Amniotic stem cell (primary cell): Measurements from ENCODE around the gene MYO19.
"Not testable (repeated sequence)": the region's sequence is repeated elsewhere in the genome, so short reads cannot be mapped to it uniquely, and the experiment has no call there.

Source experiments
- DNase-seq: peaks from one replicate; lab custom pipeline; 2025; lab: John Stamatoyannopoulos, UW

MYO19 gene

GRCh38 chr17:36498560-36499300 is 35.9 kb downstream of the MYO19 start:
- DNase-seq = no peak

GRCh38 chr17:36498155-36498554 is 36.5 kb downstream of the MYO19 start:
- no peak for DNase-seq

DNA sequence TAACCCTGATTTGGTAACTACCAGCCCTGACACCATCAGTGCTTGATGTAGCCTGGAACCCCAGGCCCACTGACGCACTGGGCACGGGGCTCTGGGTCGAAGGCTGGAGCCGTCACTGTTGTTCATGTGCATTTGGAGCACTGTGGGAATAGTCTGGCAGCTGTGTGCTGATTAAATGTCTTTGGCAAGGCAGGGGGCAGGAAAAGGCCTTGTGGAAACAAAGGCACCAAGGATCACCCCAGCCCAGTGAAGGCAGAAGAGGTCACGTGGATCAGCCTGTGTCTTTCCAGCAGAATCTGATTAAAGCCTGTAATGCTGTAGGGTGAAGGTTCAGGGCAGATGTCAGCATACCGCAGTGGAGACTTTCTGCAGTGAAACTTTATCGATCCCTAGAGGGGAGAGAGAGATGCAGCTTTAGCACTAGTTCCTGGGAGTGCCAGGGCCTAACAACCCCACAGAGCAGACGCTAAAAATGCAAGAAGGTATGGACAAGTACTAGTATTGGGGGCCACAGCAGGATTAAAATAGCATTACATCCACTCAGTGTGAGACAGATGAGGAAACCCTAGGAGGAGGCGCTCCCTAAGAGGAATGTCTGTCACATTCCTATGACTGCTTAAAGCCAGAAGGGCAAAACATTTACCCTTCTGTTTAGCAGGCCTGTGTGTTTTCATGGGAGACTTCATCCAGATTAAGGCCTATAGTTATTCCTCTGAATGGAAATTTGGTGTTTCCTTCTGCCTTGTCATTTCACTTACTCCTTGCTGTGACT is 38.5 kb downstream of the MYO19 start:
- no peak for DNase-seq

DNA sequence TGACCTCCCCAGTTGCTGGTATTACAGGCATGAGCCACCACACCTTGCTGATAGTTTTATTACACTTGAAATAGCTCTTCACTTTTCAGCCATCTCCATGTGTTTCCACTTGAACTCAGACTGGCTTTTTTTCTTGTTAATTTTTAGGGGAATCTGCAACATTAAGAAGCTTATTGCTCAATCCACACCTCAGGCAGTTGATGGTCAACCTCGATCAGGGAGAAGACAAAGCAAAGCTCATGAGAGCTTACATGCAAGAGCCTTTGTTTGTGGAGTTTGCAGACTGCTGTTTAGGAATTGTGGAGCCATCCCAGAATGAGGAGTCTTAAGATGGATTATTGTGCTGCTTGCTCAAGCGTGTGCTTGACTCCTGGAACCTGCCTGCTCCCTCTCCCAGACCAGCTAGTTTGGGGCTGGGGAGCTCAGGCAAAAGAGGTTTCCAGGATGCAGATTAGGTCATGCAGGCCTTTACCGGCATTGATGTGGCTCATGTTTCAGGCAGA is 39.5 kb downstream of the MYO19 start:
- DNase-seq = no peak

DNA sequence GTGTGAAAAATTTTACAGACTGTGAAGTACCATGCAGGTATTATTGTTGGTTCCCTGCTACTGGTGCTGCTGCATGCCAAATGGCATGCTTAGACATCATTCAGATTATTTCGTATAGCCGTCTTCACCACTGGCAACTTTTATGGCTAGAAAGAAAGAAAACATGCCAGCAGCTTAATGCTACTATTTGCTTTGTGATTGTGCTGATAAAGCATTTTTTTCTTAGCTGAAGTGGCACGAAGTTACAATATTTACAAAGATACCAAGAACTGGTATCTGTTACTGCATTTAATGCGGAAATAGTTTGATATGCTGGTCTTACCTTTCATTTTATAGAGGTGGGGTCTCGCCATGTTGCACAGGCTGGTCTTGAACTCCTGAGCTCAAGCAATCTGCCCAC is 40.0 kb downstream of the MYO19 start:
- DNase-seq = no peak

DNA sequence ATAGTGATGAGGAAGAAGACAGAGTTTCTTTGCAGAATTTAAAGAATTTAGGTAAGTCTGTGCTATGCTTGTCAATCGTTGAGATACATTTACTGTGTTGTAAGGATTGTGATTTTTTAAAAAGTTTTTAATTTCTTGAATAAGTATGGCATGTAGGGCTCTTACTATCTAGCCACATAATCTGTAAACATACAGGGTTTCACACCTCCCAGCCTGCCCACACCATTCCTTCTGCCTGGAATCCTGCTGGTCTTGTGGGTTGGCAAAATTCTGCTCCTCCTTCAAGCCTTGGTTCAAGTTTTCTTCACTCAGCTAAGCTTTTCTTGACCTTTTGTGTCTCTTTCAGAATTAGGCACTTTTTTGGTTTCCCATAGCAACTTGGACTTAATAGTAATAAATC is 40.7 kb downstream of the MYO19 start:
- DNase-seq = no peak

GRCh38 chr17:36486204-36487194 is 48.2 kb downstream of the MYO19 start, which contains the start of gene ZNHIT3:
Gene ZNHIT3, plus strand, starts transcription at chr17:36486681. Its CDS starts 19 bp downstream, at chr17:36486700.
- peak; percentile 91 for DNase-seq

- DNase-seq = no peak
Observed at GRCh38 chr17:36485805-36486203, 48.9 kb downstream of the MYO19 start.

DNA sequence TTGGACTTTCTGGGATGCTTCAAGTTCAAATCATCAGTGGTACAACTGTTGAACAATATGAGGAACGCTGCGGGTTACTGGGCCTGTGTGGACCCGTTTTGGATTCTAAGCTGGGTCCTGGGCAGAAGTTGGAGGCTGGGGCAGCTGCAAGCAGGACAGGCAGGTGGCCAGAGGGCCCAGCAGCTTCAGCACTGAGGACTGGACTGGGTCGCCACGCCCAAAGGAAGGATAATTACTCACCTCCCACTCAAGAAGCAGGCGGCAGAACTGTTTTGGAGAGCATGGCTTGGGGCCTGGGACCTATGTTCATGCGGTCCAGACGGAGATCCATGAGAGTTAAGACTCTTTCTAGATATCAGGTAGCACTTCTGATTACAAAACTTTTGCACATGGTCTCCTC is 49.6 kb downstream of the MYO19 start:
- DNase-seq = no peak

GRCh38 chr17:36484021-36484420 is 50.6 kb downstream of the MYO19 start:
- not testable (repeated sequence) for DNase-seq

DNA sequence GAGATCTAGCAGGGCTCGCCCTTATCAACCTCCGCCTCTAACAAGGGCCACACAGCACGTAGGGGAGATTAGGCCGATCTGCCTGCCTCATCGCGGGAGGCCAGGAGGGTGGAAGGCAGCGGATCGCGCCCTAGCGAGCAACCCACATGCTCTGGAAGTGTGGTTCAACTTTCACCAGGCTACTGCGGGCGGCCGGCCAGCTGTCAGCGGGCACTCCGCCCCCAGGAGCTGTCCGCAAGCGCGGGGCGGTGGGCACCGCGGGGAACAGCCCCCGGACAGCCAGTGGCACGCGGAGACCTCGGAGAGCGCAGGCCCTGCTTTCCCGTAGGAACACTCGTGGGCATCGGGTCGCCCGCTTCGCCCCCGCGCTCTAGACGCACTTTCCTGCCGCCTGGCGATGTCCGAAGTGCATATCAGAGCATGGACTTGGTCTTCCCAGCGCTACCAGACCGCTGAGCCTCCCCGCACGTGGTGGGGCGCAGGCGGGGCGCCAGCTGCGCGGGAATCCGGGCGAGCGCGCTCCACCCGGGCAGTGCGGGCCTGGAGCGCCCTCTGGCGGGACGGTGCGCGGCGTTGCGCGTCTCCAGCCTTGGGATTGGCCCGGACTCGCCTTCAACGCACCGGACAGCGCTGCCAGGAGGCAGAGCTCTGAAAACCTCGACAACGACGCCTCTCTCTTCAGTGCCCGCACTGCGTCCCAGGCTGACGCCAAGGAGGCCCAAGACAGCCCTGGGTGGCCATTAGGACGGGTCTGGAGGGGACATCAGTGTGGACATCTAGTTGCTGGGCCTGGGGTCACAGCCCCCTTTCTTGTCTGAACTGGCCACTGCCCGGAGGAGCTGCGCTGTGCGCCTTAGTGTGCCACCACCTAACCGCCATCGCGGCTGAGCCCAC is 51.8 kb downstream of the MYO19 start:
- peak; percentile 54 for DNase-seq

GRCh38 chr17:36481829-36482228 is 52.8 kb downstream of the MYO19 start:
- DNase-seq = no peak

DNA sequence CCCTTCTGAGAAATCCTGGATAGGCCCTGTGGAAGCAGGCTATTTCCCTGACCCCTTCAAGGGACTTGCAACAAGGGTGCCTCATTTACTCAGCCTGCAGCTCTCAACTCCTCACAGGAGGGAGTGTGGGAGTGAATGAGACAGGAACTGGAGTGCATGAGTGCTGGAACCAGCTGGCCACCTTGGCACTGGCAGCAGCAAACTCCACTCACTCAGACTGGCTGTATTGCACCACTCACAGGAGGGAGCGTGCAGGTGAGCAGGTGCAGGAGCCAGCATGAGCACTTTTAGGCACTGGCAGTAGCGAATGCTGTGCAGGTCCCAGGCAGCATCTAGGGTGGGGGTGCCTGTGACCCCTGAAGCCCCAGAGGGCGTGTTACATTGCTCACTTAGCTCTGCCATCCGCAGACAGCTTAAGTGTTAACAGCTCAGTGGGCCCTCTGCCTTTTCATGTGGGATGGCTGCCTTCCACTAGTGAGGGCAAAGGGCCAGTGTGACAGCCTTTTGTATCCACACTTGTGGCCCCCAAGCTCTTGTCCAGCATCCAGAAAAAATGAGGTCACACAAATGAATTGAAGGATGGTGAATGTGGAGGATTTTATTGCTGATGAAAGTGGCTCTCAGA is 59.2 kb downstream of the MYO19 start:
- DNase-seq = no peak

DNA sequence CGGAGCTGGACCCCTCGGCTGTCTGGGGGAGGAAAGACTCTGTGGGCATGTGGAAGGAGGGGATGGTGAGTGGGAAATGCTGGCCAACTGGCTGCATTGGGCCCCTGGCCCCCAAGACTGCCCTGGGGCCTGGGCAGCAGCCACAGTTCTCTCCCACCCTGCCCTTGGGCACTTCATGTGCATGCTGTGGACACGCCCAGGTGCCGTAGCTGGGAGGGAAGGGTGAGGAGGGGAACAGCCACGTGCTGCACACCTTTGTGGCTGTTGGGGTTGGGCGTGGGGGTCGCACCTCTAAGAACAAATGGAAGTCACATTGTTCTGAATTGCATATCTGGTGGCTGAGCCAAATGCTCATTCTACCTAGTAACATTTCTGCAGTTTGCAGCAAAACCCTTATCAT is 60.1 kb downstream of the MYO19 start:
- DNase-seq = no peak

DNA sequence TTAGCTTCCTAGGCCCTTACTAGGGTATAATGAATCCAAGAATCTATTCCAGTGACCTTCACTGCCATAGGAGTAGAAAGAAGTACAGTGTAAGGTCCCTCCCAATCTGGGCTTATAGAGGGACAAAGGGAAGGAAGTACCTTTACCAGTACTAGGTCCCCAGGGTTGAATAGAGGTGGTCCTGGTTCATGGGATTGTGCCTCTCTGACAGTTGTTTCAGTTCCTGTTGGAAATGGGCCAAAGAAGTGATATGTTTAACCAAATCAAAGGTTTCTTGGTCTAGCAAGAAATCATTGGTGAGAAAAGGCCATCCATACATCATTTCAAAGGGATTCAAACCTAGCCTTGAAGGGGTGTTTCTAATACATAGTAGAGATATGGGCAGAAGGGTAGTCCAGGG is 64.2 kb downstream of the MYO19 start:
- no peak for DNase-seq

GRCh38 chr17:36469733-36470132 is 64.9 kb downstream of the MYO19 start:
- DNase-seq = no peak

DNA sequence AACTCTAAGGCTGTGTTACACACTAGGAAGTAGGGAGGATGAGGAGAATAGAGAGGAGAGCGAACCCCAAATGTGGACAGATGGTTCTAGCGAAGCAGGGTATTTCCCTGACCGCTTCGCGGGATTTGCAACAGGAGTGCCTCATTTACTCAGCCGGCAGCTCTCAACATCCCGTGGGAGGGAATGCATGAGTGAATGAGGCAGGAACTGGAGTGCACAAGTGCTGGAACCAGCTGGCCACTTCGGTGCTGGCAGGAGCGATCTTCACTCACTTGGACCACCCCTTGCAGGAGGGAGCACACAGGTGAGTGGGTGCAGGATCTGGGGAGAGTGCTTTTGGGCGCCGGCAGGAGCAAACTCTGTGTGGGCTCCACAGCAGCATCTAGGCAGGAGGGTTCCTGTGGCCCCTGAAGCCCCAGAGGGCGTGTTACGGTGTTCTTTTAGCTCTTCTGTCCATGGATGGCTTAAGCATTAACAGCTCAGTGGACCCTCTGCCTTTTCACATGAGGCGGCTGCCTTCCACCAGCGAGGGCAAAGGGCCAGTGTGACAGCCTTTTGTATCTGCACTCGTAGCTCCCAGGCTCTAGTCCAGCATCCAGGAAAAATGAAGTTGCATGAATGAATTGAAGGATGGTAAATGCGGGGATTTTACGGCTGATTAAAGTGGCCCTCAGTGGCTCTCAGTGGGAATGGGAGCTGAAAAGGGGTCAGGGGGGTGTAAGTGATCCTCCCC is 65.6 kb downstream of the MYO19 start:
- no peak for DNase-seq

DNA sequence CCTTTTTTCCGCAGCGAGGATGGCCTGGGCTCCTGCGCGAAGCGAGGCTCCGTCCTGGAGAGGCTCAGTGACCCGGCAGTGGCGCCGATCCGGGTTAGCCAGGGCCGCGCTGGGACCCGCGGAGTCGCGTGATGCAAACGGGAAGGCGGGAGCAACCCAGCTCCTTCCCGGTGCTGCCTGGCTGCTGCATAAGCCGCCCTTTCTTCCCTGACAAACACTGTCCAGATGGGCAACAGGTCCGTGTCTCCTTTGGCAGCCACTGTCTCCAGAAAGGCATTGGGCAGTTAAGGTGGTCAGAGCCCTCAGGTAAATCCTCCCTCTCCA is 69.9 kb downstream of the MYO19 start:
- DNase-seq = no peak

GRCh38 chr17:36463916-36464764 is 70.5 kb downstream of the MYO19 start:
- DNase-seq = peak; percentile 2
